ENCODE data around the gene SIRPA.

The SIRPA gene

GRCh38 chr20:1924910-1925861, 30.0 kb downstream of the SIRPA start:
- no peak for TF ChIP-seq CTCF (IDR thresholded peaks at IDR 0.05; ENCODE audit: low read depth, low read length)
- H3K4me3 ChIP-seq (ENCODE audit: low read depth, low read length) = no peak overlapping the region

- no peak for TF ChIP-seq CTCF (IDR thresholded peaks at IDR 0.05; ENCODE audit: low read depth, low read length)
- H3K4me3 ChIP-seq (ENCODE audit: low read depth, low read length) = no peak overlapping the region
Measured at GRCh38 chr20:1926237-1926636, 31.0 kb downstream of the SIRPA start.

- TF ChIP-seq CTCF (IDR thresholded peaks at IDR 0.05; ENCODE audit: low read depth, low read length) = no peak
- H3K4me3 ChIP-seq (ENCODE audit: low read depth, low read length) = no peak overlapping the region
Measured at GRCh38 chr20:1927217-1927616, 32.0 kb downstream of the SIRPA start.

GRCh38 chr20:1928154-1928553, 32.9 kb downstream of the SIRPA start:
- no peak for TF ChIP-seq CTCF (IDR thresholded peaks at IDR 0.05; ENCODE audit: low read depth, low read length)
- H3K4me3 ChIP-seq (ENCODE audit: low read depth, low read length) = no peak overlapping the region

GRCh38 chr20:1928782-1929181, 33.6 kb downstream of the SIRPA start:
- no peak overlapping the region for H3K4me3 ChIP-seq (ENCODE audit: low read depth, low read length)
- TF ChIP-seq CTCF (IDR thresholded peaks at IDR 0.05; ENCODE audit: low read depth, low read length) = no peak

GRCh38 chr20:1929460-1929859, 34.3 kb downstream of the SIRPA start:
- no peak overlapping the region for H3K4me3 ChIP-seq (ENCODE audit: low read depth, low read length)
- no peak for TF ChIP-seq CTCF (IDR thresholded peaks at IDR 0.05; ENCODE audit: low read depth, low read length)

DNA sequence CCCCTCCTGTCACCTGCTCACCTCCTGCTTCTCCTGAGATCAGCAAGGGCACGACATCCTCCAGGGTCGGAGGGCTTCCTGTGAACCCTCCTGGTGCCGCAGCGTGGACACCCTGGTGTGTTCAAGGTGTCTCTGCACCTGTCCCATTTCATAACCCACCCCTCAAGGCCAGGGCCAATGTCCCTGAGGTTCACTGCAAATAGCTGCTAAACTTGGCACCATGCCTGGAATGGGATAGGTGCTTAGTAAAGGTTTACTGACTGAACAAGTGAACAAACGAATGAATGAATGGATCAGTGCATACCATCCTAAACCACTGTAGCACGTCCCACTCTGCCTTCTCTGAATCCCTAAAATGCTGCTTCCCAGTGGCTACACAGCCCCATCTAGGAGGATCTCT, 35.0 kb downstream of the SIRPA start:
- no peak for TF ChIP-seq CTCF (IDR thresholded peaks at IDR 0.05; ENCODE audit: low read depth, low read length)
- H3K4me3 ChIP-seq (ENCODE audit: low read depth, low read length) = no peak overlapping the region
